Neuronal stem cell (in vitro differentiated cells): ENCODE measurements around the gene MPPED1.
A peak's percentile ranks its signal among the peaks of the same experiment; 100 is the strongest.

Experiments used
- DNase-seq: peaks from one replicate; pipeline ENCODE4 v3.0.0-alpha.2; 2013; ENCODE audit warnings: low spot score
- H2AFZ ChIP-seq: one replicate; pipeline ENCODE4 v1.6.1; 2013; ENCODE audit warnings: mild to moderate bottlenecking, low read length, inconsistent platforms
- H2AK5ac ChIP-seq: 2 replicates; pipeline ENCODE4 v1.6.1; 2013; ENCODE audit warnings: low read depth, mild to moderate bottlenecking, inconsistent platforms, low read length, moderate library complexity, mixed read lengths
- H2BK120ac ChIP-seq: 2 replicates; pipeline ENCODE4 v1.6.1; 2013; ENCODE audit warnings: low read depth, mild to moderate bottlenecking, inconsistent platforms, low read length, moderate library complexity, mixed read lengths
- H2BK12ac ChIP-seq: one replicate; pipeline ENCODE4 v1.6.1; 2013; ENCODE audit warnings: low read length, inconsistent platforms
- H2BK15ac ChIP-seq: 2 replicates; pipeline ENCODE4 v1.6.1; 2013; ENCODE audit warnings: mild to moderate bottlenecking, low read length, inconsistent platforms, mixed read lengths
- H2BK5ac ChIP-seq: one replicate; pipeline ENCODE4 v1.6.1; 2013; ENCODE audit warnings: inconsistent platforms, mild to moderate bottlenecking, low read length, moderate library complexity
- H3K14ac ChIP-seq: one replicate; pipeline ENCODE4 v1.6.1; 2013; ENCODE audit warnings: low read length, inconsistent platforms
- H3K18ac ChIP-seq: 2 replicates; pipeline ENCODE4 v1.6.1; 2013; ENCODE audit warnings: low read length, inconsistent platforms
- H3K23ac ChIP-seq: 2 replicates; pipeline ENCODE4 v1.6.1; 2013; ENCODE audit warnings: low read depth, mild to moderate bottlenecking, mixed read lengths, low read length, inconsistent platforms; ENCODE audit not compliant: poor library complexity
- H3K27ac ChIP-seq: replicated peaks from 3 replicates; pipeline ENCODE4 v1.5.1; 2013; ENCODE audit warnings: low read length, inconsistent platforms
- H3K27me3 ChIP-seq, 3 experiments: 2 replicates each; pipeline ENCODE4 v1.6.1; 2013; ENCODE audit warnings: low read length in 3 of 3, mild to moderate bottlenecking in 2 of 3, inconsistent platforms in 1 of 3, low read depth in 1 of 3, mixed read lengths in 1 of 3, moderate library complexity in 1 of 3; ENCODE audit not compliant: control insufficient read depth in 3 of 3, insufficient read depth in 3 of 3
- H3K36me3 ChIP-seq, 2 donors: replicated peaks in 1 of 2; 2 replicates each; pipeline ENCODE4 v1.6.1; 2013; ENCODE audit warnings: low read length in 2 of 2; ENCODE audit not compliant: control insufficient read depth in 2 of 2, insufficient read depth in 2 of 2
- H3K4ac ChIP-seq: 2 replicates; pipeline ENCODE4 v1.6.1; 2013; ENCODE audit warnings: inconsistent platforms, mild to moderate bottlenecking, low read length, moderate library complexity
- H3K4me1 ChIP-seq, 2 donors: 1 replicate in 1 of 2; 2 replicates in 1 of 2; pipeline ENCODE4 v1.6.1; 2013; ENCODE audit warnings: low read length in 2 of 2, low read depth in 1 of 2; ENCODE audit not compliant: control insufficient read depth in 2 of 2, insufficient read depth in 1 of 2
- H3K4me2 ChIP-seq: one replicate; pipeline ENCODE4 v1.6.1; 2013; ENCODE audit warnings: mild to moderate bottlenecking, low read length, inconsistent platforms; ENCODE audit not compliant: insufficient read depth, poor library complexity, severe bottlenecking
- H3K4me3 ChIP-seq, 2 donors: 2 replicates each; pipeline ENCODE4 v1.5.1; 2013; ENCODE audit warnings: low read length in 2 of 2, mild to moderate bottlenecking in 2 of 2, inconsistent platforms in 1 of 2, moderate library complexity in 1 of 2
- H3K79me1 ChIP-seq: one replicate; pipeline ENCODE4 v1.6.1; 2013; ENCODE audit warnings: low read depth, mild to moderate bottlenecking, inconsistent platforms, low read length, moderate library complexity
- H3K9ac ChIP-seq: one replicate; pipeline ENCODE4 v1.6.1; 2013; ENCODE audit warnings: mild to moderate bottlenecking, low read depth, low read length, inconsistent platforms; ENCODE audit not compliant: poor library complexity
- H3K9me3 ChIP-seq, 2 donors: replicated peaks in 1 of 2; 2 replicates each; pipeline versions ENCODE3 to v1.6.1; 2013; ENCODE audit warnings: low read length in 2 of 2, mild to moderate bottlenecking in 2 of 2, inconsistent platforms in 1 of 2, low read depth in 1 of 2, mixed read lengths in 1 of 2, moderate library complexity in 1 of 2; ENCODE audit not compliant: control insufficient read depth in 2 of 2, insufficient read depth in 1 of 2
- H4K8ac ChIP-seq: one replicate; pipeline ENCODE4 v1.6.1; 2013; ENCODE audit warnings: low read depth, mild to moderate bottlenecking, inconsistent platforms, low read length, moderate library complexity
- H4K91ac ChIP-seq: one replicate; pipeline ENCODE4 v1.6.1; 2013; ENCODE audit warnings: low read length, low read depth, mild to moderate bottlenecking, inconsistent platforms; ENCODE audit not compliant: poor library complexity
- WGBS, 2 donors: extraction: QIAGEN DNeasy Blood & Tissue Kit; methylation state at CpG; one replicate each; pipeline ENCODE4 v1.1.7; 2013; ENCODE audit warnings: missing lambda C conversion rate in 2 of 2, mixed read lengths in 1 of 2; ENCODE audit not compliant: insufficient read length in 2 of 2, insufficient replicate concordance in 1 of 2; ENCODE audit errors: extremely low coverage in 2 of 2; 5-methylcytosine and 5-hydroxymethylcytosine counted together

The MPPED1 gene

DNA sequence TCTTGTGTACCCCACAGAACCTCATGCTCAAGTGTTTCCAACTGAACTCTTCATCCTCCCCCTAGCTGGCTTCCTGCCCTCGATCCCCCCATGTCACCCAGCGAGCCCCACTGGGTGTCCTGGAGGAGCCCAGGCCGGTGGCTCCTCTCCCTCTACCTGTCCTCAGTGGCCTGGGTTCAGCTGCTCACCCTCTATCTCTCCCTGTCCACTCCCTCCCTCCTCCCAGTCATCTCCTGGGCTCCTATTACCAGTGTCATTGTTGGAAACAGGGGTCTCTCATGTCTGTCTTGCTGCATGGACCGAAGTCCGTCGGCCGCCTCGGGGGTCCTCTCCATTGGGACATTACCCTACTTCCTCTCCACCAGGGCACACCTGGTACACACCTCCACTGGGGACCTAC is 12.9 kb upstream of the MPPED1 start:
- DNase-seq, result no peak
- Histone ChIP-seq H2AFZ (no peak overlapping the region), H3K4me3 (no peak overlapping the region), H3K4me2 (no peak overlapping the region), H3K4ac (no peak overlapping the region), H3K27ac (no peak overlapping the region), H3K9me3 (no peaks in the 10 kb centered on the region), H3K9ac (no peak overlapping the region), H2BK15ac (no peak overlapping the region), H3K23ac (no peak overlapping the region), H3K36me3 (no peaks in the 10 kb centered on the region), H4K91ac (no peak overlapping the region), H4K8ac (no peak overlapping the region), H2AK5ac (peak overlapping the region; percentile 72), H2BK5ac (no peak overlapping the region), H3K79me1 (no peaks in the 10 kb centered on the region), H3K27me3 (peaks cover 0 to 18% (median 0%) of the 10 kb centered on the region in 3 experiments), H2BK120ac (no peak overlapping the region), H3K4me1 (peaks cover 0 to 3% of the 10 kb centered on the region in 2 donors), H2BK12ac (no peak overlapping the region), H3K18ac (peak overlapping the region; percentile 58), H3K14ac (no peak overlapping the region)
- no CpG with 5 or more reads among the region's 8 CpGs for WGBS, 2 donors

DNA sequence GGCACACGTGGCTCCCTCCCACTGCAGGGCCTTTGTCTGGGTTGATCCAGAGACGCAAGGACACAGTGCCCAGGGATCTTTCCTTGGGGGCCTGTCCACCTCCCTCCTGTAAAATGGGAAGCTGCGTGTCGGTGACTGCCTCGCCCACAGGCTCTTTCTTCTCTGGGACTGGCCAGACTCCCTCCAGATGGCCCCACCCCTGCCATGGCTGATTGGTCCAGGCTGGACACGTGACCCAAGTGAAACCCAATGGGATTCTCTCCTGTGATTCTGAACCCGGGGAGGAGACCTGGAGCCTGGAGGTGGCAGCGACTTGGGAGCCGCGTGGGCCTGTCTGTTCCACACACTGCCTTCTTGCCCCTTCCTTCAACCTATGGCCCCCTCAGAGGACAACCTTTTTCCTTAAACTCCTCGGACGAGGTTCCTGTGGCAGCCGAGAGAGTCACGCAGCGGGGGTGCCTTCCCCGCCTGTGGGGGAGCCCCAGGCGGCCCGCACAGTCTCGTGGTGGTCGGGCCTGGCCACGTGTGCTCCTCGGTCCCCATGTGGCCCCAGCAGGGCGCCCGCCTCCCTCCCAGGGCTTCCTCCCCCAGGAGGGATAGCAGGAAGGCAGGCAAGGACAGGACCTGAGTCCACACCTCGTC is 12.4 kb upstream of the MPPED1 start:
- Histone ChIP-seq H3K27ac (no peak overlapping the region), H3K9ac (peak overlapping the region; percentile 70), H4K8ac (no peak overlapping the region), H3K4ac (no peak overlapping the region), H3K27me3 (peaks cover 0 to 19% (median 0%) of the 10 kb centered on the region in 3 experiments), H3K14ac (no peak overlapping the region), H2BK120ac (no peak overlapping the region), H2AK5ac (peak overlapping the region; percentile 72), H4K91ac (no peak overlapping the region), H3K23ac (peak overlapping the region; percentile 5), H3K36me3 (no peaks in the 10 kb centered on the region), H3K79me1 (no peaks in the 10 kb centered on the region), H3K18ac (peak overlapping the region; percentile 83), H2BK5ac (no peak overlapping the region), H3K4me2 (no peak overlapping the region), H2BK12ac (peak overlapping the region; percentile 68), H2AFZ (no peak overlapping the region), H2BK15ac (peak overlapping the region; percentile 40), H3K4me1 (peaks cover 0 to 3% of the 10 kb centered on the region in 2 donors), H3K9me3 (no peaks in the 10 kb centered on the region), H3K4me3 (no peak overlapping the region)
- no peak for DNase-seq
- WGBS, 2 donors, result no CpG with 5 or more reads among the region's 25 CpGs

DNA sequence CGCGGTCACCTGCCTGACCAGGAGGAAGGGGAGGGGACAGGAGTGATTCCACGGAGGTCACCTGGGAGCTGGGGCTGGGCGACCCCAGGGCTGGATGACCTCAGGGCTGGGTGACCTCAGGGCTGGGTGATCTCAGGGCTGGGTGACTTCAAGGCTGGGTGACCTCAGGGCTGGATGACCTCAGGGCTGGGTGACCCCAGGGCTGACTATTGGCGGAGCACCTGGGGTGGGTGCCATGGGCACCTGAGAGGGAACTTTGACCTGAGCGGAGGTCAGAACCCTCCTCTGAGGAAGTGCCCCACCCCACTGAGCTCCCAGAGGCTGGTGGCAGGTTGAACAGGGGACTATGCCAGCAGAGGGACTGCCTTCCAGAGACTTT is 11.8 kb upstream of the MPPED1 start:
- Histone ChIP-seq H2AFZ (no peak overlapping the region), H3K9me3 (no peaks in the 10 kb centered on the region), H3K4me3 (no peak overlapping the region), H2AK5ac (peak overlapping the region; percentile 72), H3K23ac (peak overlapping the region; percentile 5), H3K9ac (peak overlapping the region; percentile 70), H3K14ac (no peak overlapping the region), H3K27ac (no peak overlapping the region), H2BK12ac (peak overlapping the region; percentile 68), H3K4ac (no peak overlapping the region), H3K18ac (peak overlapping the region; percentile 83), H2BK5ac (no peak overlapping the region), H3K36me3 (no peaks in the 10 kb centered on the region), H2BK120ac (no peak overlapping the region), H2BK15ac (peak overlapping the region; percentile 40), H4K91ac (no peak overlapping the region), H3K4me2 (no peak overlapping the region), H3K4me1 (peaks cover 0 to 3% of the 10 kb centered on the region in 2 donors), H4K8ac (peak overlapping the region; percentile 84), H3K79me1 (no peaks in the 10 kb centered on the region), H3K27me3 (peaks cover 0 to 23% (median 0%) of the 10 kb centered on the region in 3 experiments)
- no CpG with 5 or more reads among the region's 6 CpGs for WGBS, 2 donors
- no peak for DNase-seq

- peak overlapping the region; percentile 32 for H3K14ac ChIP-seq
- no peak overlapping the region for H3K4me3 ChIP-seq
These were observed 11.4 kb upstream of the MPPED1 start for GRCh38 chr22:43400449-43400848.

More at GRCh38 chr22:43400449-43400848, 11.4 kb upstream of the MPPED1 start:
- H3K79me1 ChIP-seq, result no peaks in the 10 kb centered on the region
- H4K91ac ChIP-seq, result no peak overlapping the region
- H2AK5ac ChIP-seq, result peak overlapping the region; percentile 44
- H4K8ac ChIP-seq, result no peak overlapping the region
- peaks cover 0 to 3% of the 10 kb centered on the region in 2 donors for H3K4me1 ChIP-seq
- no peaks in the 10 kb centered on the region for H3K9me3 ChIP-seq
- no peak overlapping the region for H2BK120ac ChIP-seq
- no peak overlapping the region for H3K4ac ChIP-seq
- peak overlapping the region; percentile 40 for H2BK15ac ChIP-seq
- H3K27ac ChIP-seq, result no peak overlapping the region
- WGBS, 2 donors, result no CpG with 5 or more reads among the region's 14 CpGs
- H2BK12ac ChIP-seq, result peak overlapping the region; percentile 85
- DNase-seq, result no peak
- H3K18ac ChIP-seq, result peak overlapping the region; percentile 76
- no peak overlapping the region for H2AFZ ChIP-seq
- no peak overlapping the region for H3K23ac ChIP-seq
- no peak overlapping the region for H2BK5ac ChIP-seq
- peak overlapping the region; percentile 25 for H3K9ac ChIP-seq
- H3K4me2 ChIP-seq, result no peak overlapping the region
- peaks cover 0 to 25% (median 0%) of the 10 kb centered on the region in 3 experiments for H3K27me3 ChIP-seq
- no peaks in the 10 kb centered on the region for H3K36me3 ChIP-seq
